Measurements from ENCODE around the gene SLC10A1.

The SLC10A1 gene

GRCh38 chr14:69839661-69840060 lies 42.6 kb upstream of the SLC10A1 start:
- no peak for TF ChIP-seq CTCF (IDR thresholded peaks at IDR 0.05; ENCODE audit: low read depth, low read length)
- no peak overlapping the region for H3K4me3 ChIP-seq (ENCODE audit: low read depth, low read length)
- in situ Hi-C loops (cut with HindIII; ENCODE audit: low sequenced_read_pairs), result no loop called here
- no peak for DNase-seq (ENCODE audit: low read depth, low spot score)

- in situ Hi-C loops (cut with HindIII; ENCODE audit: low sequenced_read_pairs), result no loop called here
- H3K4me3 ChIP-seq (ENCODE audit: low read depth, low read length), result no peak overlapping the region
- TF ChIP-seq CTCF (IDR thresholded peaks at IDR 0.05; ENCODE audit: low read depth, low read length), result no peak
- DNase-seq (ENCODE audit: low read depth, low spot score), result no peak
Measured at GRCh38 chr14:69838881-69839416, 41.9 kb upstream of the SLC10A1 start.

- no peak for TF ChIP-seq CTCF (IDR thresholded peaks at IDR 0.05; ENCODE audit: low read depth, low read length)
- in situ Hi-C loops (cut with HindIII; ENCODE audit: low sequenced_read_pairs), result no loop called here
Measured at GRCh38 chr14:69828879-69829278, 31.8 kb upstream of the SLC10A1 start.

GRCh38 chr14:69828354-69828753 lies 31.3 kb upstream of the SLC10A1 start:
- no peak overlapping the region for H3K4me3 ChIP-seq (ENCODE audit: low read depth, low read length)
- TF ChIP-seq CTCF (IDR thresholded peaks at IDR 0.05; ENCODE audit: low read depth, low read length), result no peak
- no peak for DNase-seq (ENCODE audit: low read depth, low spot score)
- in situ Hi-C loops (cut with HindIII; ENCODE audit: low sequenced_read_pairs), result no loop called here

More at GRCh38 chr14:69828879-69829278, 31.8 kb upstream of the SLC10A1 start:
- DNase-seq (ENCODE audit: low read depth, low spot score), result no peak
- H3K4me3 ChIP-seq (ENCODE audit: low read depth, low read length), result no peak overlapping the region

GRCh38 chr14:69827560-69827959 lies 30.5 kb upstream of the SLC10A1 start:
- DNase-seq (ENCODE audit: low read depth, low spot score), result no peak
- TF ChIP-seq CTCF (IDR thresholded peaks at IDR 0.05; ENCODE audit: low read depth, low read length), result no peak
- H3K4me3 ChIP-seq (ENCODE audit: low read depth, low read length), result no peak overlapping the region
- in situ Hi-C loops (cut with HindIII; ENCODE audit: low sequenced_read_pairs), result no loop called here

- in situ Hi-C loops (cut with HindIII; ENCODE audit: low sequenced_read_pairs), result no loop called here
- DNase-seq (ENCODE audit: low read depth, low spot score), result no peak
Measured at GRCh38 chr14:69822456-69822855, 25.4 kb upstream of the SLC10A1 start.

More at GRCh38 chr14:69822456-69822855, 25.4 kb upstream of the SLC10A1 start:
- no peak for TF ChIP-seq CTCF (IDR thresholded peaks at IDR 0.05; ENCODE audit: low read depth, low read length)
- no peak overlapping the region for H3K4me3 ChIP-seq (ENCODE audit: low read depth, low read length)

All from astrocyte of the spinal cord (primary cell).